ENCODE measurements around the gene FADS3. TPM values are rescaled to one million over a fixed set of nuclear protein-coding genes. Genes with fewer than 3 reads are reported as not detected.

The FADS3 gene
- total and polyA plus RNA-seq, 9 of the 15 experiments (the other 6 are each of a cell fraction or from before 2014, with no cell fraction given): 0.97 to 148 (median 92.7) TPM

- ChIA-PET POLR2A (interaction anchor here (0.5 to 2.2 kb wide), 5 partner anchors 10 to 46 kb away, joined by 3 to 11 read pairs (median 6); partner anchors contain the start of gene BEST1), CTCF (ENCODE audit: low intra/inter-chr PET ratio) (no interaction called here)
- H3K9me3 ChIP-seq (replicated peaks; ENCODE audit: control insufficient read depth, insufficient read depth, low read depth, low read length): no peaks in the 10 kb centered on the region
- no peaks in the 10 kb centered on the region for H3K27me3 ChIP-seq (ENCODE audit: control insufficient read depth in 2 of 2, insufficient read depth in 2 of 2, low read length in 2 of 2)
- H3K9ac ChIP-seq (ENCODE audit: insufficient read depth in 1 of 2, low read depth in 2 of 2, low read length in 2 of 2): peak overlapping the region; percentile 60 to 80; a peak in 3 of 4 replicates
- 0 out of 2 replicates have a peak overlapping the region, but pooled peaks have one; percentile 55 for H2AFZ ChIP-seq (ENCODE audit: low read depth, low read length)
- H3K79me2 ChIP-seq (ENCODE audit: control insufficient read depth, insufficient read depth, low read length): peaks cover 67% of the 10 kb centered on the region
- peak overlapping the region; percentile 96 for H3K4me2 ChIP-seq (ENCODE audit: insufficient read depth, low read length)
- TF ChIP-seq ZNF263 (CRISPR knock-in tag; IDR thresholded peaks at IDR 0.05; ENCODE audit: borderline replicate concordance) (peak; percentile 49), NFE2L1 (tag; IDR thresholded peaks at IDR 0.05; ENCODE audit: borderline replicate concordance, low read depth) (no peak), HDAC6 (IDR thresholded peaks at IDR 0.05; ENCODE audit: low read depth, low read length) (no peak), SIN3A (IDR thresholded peaks at IDR 0.05; ENCODE audit: borderline replicate concordance in 2 of 2, control insufficient read depth in 1 of 2, low read depth in 2 of 2, low read length in 2 of 2) (no peak), PKNOX1 (IDR thresholded peaks at IDR 0.05) (0 out of 2 replicates have a peak, but pooled peaks have one; percentile 8), ZNF24 (IDR thresholded peaks at IDR 0.05) (peak; percentile 55; the same call in 1 of the 2 replicates)
- H3K36me3 ChIP-seq (ENCODE audit: control insufficient read depth, insufficient read depth, low read length): peaks cover 7% of the 10 kb centered on the region; the same call in 2 of the 3 replicates
- in situ Hi-C loops (cut with MboI) (no loop called here), intact Hi-C loops (cut with micrococcal nuclease) (no loop called here)
- 46% methylated on average over 14 of the region's 14 CpGs for WGBS (ENCODE audit: insufficient coverage, low coverage, missing lambda C conversion rate)
- H3K27ac ChIP-seq (ENCODE audit: extremely low read depth, low read depth, low read length): peak overlapping the region; percentile 71
- no peak for ATAC-seq
- no peaks in the 10 kb centered on the region for H3K9me1 ChIP-seq (ENCODE audit: control insufficient read depth, insufficient read depth, low read length)
- DNase-seq (ENCODE audit: extremely low read depth in 1 of 4, low spot score in 3 of 4): no peak
- peak overlapping the region; percentile 63 for H3K4me3 ChIP-seq
- FAIRE-seq: no peak
- BruUV-seq (replicated peaks): no TSS peak
- H3K4me1 ChIP-seq (replicated peaks in 1 of 2; ENCODE audit: control insufficient read depth in 2 of 2, insufficient read depth in 2 of 2, low read length in 2 of 2): peaks cover 52 to 86% of the 10 kb centered on the region in 2 experiments
- peaks cover 5% of the 10 kb centered on the region; the same call in 1 of the 2 replicates for H4K20me1 ChIP-seq (replicated peaks; ENCODE audit: control insufficient read depth, insufficient read depth, low read length)
Observed at GRCh38 chr11:61918251-61918937, 27.0 kb upstream of the FADS3 start.

Measured in K562 (cell line).